ENCODE results near the gene ISCA2. TPM values are rescaled to one million over a fixed set of nuclear protein-coding genes. Genes with fewer than 3 reads are reported as not detected.

Gene ISCA2
- polyA plus RNA-seq, 1 donor (not counting 4 experiments of a cell fraction or from before 2014, with no cell fraction given) = 33.0 TPM

DNA sequence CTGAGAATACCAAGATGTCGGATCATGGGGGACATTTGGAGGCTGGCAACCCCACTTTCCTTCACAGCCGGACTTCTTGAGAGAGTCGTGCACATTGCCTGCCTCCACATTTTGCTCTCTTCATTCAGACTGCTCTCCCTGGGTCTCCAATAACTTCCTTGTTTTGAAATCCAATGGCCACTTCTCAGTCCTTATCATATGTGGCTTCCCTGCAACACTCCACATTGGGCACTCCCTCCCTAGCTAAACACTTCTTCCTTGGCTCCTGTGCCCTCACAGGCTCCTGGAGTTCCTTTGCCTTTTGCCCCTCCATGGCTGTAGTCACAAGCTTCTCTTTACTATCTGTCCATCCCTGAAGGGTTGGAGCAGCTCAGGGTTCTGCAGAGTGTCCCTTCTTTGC lies 30.6 kb upstream of the ISCA2 start:
- no peaks in the 10 kb centered on the region for H3K9me3 ChIP-seq (ENCODE audit: control insufficient read depth, low read depth, low read length)
- no peak overlapping the region for H3K4me3 ChIP-seq (ENCODE audit: control insufficient read depth in 2 of 3, extremely low read depth in 1 of 3, insufficient read depth in 2 of 3, low read depth in 1 of 3, low read length in 3 of 3)
- no peak overlapping the region for H3K27ac ChIP-seq (ENCODE audit: control insufficient read depth, insufficient read depth, low read length)
- no peaks in the 10 kb centered on the region for H4K20me1 ChIP-seq (ENCODE audit: control insufficient read depth, extremely low read depth, insufficient read depth, low read length)
- FAIRE-seq (no peak), DNase-seq (ENCODE audit: low read depth, low spot score) (no peak)
- H3K9ac ChIP-seq (ENCODE audit: control insufficient read depth, extremely low read depth, insufficient read depth, low read length) = no peak overlapping the region
- H3K27me3 ChIP-seq (ENCODE audit: control insufficient read depth, extremely low read depth, insufficient read depth, low read length) = no peaks in the 10 kb centered on the region
- H3K4me1 ChIP-seq (ENCODE audit: control insufficient read depth, extremely low read depth, insufficient read depth, low read length) = no peaks in the 10 kb centered on the region
- H3K36me3 ChIP-seq (ENCODE audit: control insufficient read depth in 2 of 2, extremely low read depth in 1 of 2, insufficient read depth in 2 of 2, low read length in 2 of 2) = no peaks in the 10 kb centered on the region
- H3K4me2 ChIP-seq (ENCODE audit: control insufficient read depth, extremely low read depth, insufficient read depth, low read depth, low read length) = no peak overlapping the region
- TF ChIP-seq EZH2 (IDR thresholded peaks at IDR 0.05; ENCODE audit: low read length) = no peak
- TF ChIP-seq, protein P1, sequence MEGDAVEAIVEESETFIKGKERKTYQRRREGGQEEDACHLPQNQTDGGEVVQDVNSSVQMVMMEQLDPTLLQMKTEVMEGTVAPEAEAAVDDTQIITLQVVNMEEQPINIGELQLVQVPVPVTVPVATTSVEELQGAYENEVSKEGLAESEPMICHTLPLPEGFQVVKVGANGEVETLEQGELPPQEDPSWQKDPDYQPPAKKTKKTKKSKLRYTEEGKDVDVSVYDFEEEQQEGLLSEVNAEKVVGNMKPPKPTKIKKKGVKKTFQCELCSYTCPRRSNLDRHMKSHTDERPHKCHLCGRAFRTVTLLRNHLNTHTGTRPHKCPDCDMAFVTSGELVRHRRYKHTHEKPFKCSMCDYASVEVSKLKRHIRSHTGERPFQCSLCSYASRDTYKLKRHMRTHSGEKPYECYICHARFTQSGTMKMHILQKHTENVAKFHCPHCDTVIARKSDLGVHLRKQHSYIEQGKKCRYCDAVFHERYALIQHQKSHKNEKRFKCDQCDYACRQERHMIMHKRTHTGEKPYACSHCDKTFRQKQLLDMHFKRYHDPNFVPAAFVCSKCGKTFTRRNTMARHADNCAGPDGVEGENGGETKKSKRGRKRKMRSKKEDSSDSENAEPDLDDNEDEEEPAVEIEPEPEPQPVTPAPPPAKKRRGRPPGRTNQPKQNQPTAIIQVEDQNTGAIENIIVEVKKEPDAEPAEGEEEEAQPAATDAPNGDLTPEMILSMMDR (optimal IDR thresholded peaks at IDR 0.05 in 1 of 3, IDR thresholded peaks at IDR 0.05 in 1 of 3, conservative IDR thresholded peaks at IDR 0.05 in 1 of 3; ENCODE audit: extremely low read depth in 1 of 3, insufficient read depth in 2 of 3, low read length in 3 of 3) = no peak
- no peaks in the 10 kb centered on the region for H3K9me1 ChIP-seq (ENCODE audit: control insufficient read depth, extremely low read depth, insufficient read depth, low read length)
- no peak overlapping the region for H2AFZ ChIP-seq (ENCODE audit: control insufficient read depth, low read length)
- no peaks in the 10 kb centered on the region for H3K79me2 ChIP-seq (ENCODE audit: control insufficient read depth, insufficient read depth, low read length)
- dilution Hi-C loops (cut with MboI; ENCODE audit: extremely low pct_ligation_motif_present, low sequenced_read_pairs) = no loop called here

- DNase-seq (ENCODE audit: low read depth, low spot score) = no peak
- Histone ChIP-seq H4K20me1 (ENCODE audit: control insufficient read depth, extremely low read depth, insufficient read depth, low read length) (no peaks in the 10 kb centered on the region), H3K36me3 (ENCODE audit: control insufficient read depth in 2 of 2, extremely low read depth in 1 of 2, insufficient read depth in 2 of 2, low read length in 2 of 2) (no peaks in the 10 kb centered on the region), H2AFZ (ENCODE audit: control insufficient read depth, low read length) (no peak overlapping the region), H3K79me2 (ENCODE audit: control insufficient read depth, insufficient read depth, low read length) (no peaks in the 10 kb centered on the region), H3K9me3 (ENCODE audit: control insufficient read depth, low read depth, low read length) (no peaks in the 10 kb centered on the region), H3K9me1 (ENCODE audit: control insufficient read depth, extremely low read depth, insufficient read depth, low read length) (no peaks in the 10 kb centered on the region), H3K4me1 (ENCODE audit: control insufficient read depth, extremely low read depth, insufficient read depth, low read length) (no peaks in the 10 kb centered on the region), H3K27ac (ENCODE audit: control insufficient read depth, insufficient read depth, low read length) (no peak overlapping the region), H3K4me2 (ENCODE audit: control insufficient read depth, extremely low read depth, insufficient read depth, low read depth, low read length) (no peak overlapping the region), H3K9ac (ENCODE audit: control insufficient read depth, extremely low read depth, insufficient read depth, low read length) (no peak overlapping the region), H3K27me3 (ENCODE audit: control insufficient read depth, extremely low read depth, insufficient read depth, low read length) (no peaks in the 10 kb centered on the region), H3K4me3 (ENCODE audit: control insufficient read depth in 2 of 3, extremely low read depth in 1 of 3, insufficient read depth in 2 of 3, low read depth in 1 of 3, low read length in 3 of 3) (no peak overlapping the region)
- dilution Hi-C loops (cut with MboI; ENCODE audit: extremely low pct_ligation_motif_present, low sequenced_read_pairs) = no loop called here
- TF ChIP-seq, protein P1 (optimal IDR thresholded peaks at IDR 0.05 in 1 of 3, IDR thresholded peaks at IDR 0.05 in 1 of 3, conservative IDR thresholded peaks at IDR 0.05 in 1 of 3; ENCODE audit: extremely low read depth in 1 of 3, insufficient read depth in 2 of 3, low read length in 3 of 3) = no peak
- no peak for TF ChIP-seq EZH2 (IDR thresholded peaks at IDR 0.05; ENCODE audit: low read length)
- FAIRE-seq = no peak
Observed at GRCh38 chr14:74463697-74464096, 29.9 kb upstream of the ISCA2 start.

All from keratinocyte (primary cell).